ENCODE measurements around the gene RNF217.

The RNF217 gene

DNA sequence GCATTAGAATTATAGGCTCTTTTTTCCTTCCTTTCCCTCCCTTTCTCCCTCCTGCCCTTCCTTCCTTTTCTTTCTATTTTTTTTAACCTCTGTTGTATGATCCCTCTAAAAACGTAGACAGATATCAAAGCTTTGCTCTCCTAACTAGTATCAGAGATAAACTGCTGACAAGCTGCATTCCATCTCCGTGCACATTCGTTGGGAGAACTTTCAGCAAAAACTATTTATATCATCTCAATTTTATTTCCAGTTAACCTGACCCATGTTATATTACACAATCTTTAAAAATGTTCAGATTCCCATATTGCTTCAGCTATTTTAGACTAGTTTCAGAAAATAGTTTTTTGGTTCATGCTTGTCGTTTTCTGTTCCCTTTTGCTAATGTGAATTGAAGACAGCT is 47.3 kb downstream of the RNF217 start:
- CTCF ChIA-PET: interaction anchor here (0.6 to 1.6 kb wide), 3 partner anchors 104 to 154 kb away, joined by 3 to 7 read pairs (median 3); no protein-coding TSS in a partner anchor
- H3K4me3 ChIP-seq (ENCODE audit: low read depth, low read length): no peak overlapping the region
- TF ChIP-seq, protein P1, sequence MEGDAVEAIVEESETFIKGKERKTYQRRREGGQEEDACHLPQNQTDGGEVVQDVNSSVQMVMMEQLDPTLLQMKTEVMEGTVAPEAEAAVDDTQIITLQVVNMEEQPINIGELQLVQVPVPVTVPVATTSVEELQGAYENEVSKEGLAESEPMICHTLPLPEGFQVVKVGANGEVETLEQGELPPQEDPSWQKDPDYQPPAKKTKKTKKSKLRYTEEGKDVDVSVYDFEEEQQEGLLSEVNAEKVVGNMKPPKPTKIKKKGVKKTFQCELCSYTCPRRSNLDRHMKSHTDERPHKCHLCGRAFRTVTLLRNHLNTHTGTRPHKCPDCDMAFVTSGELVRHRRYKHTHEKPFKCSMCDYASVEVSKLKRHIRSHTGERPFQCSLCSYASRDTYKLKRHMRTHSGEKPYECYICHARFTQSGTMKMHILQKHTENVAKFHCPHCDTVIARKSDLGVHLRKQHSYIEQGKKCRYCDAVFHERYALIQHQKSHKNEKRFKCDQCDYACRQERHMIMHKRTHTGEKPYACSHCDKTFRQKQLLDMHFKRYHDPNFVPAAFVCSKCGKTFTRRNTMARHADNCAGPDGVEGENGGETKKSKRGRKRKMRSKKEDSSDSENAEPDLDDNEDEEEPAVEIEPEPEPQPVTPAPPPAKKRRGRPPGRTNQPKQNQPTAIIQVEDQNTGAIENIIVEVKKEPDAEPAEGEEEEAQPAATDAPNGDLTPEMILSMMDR (IDR thresholded peaks at IDR 0.05; ENCODE audit: insufficient read depth, low read length, missing control alignments): no peak
- DNase-seq (ENCODE audit: low read depth, low spot score): no peak
- POLR2A ChIA-PET: no interaction called here

- no peak overlapping the region for H3K4me3 ChIP-seq (ENCODE audit: low read depth, low read length)
- POLR2A ChIA-PET: interaction anchor here (1.0 kb wide), 1 partner anchor 90 kb away, joined by 3 read pairs; no protein-coding TSS in a partner anchor
- TF ChIP-seq, protein P1 (IDR thresholded peaks at IDR 0.05; ENCODE audit: insufficient read depth, low read length, missing control alignments): no peak
- peak; percentile 50 for DNase-seq (ENCODE audit: low read depth, low spot score)
- CTCF ChIA-PET: interaction anchor here (0.9 kb wide), 1 partner anchor 100 kb away, joined by 3 read pairs; no protein-coding TSS in a partner anchor
These were observed 51.9 kb downstream of the RNF217 start for GRCh38 chr6:125013938-125014660.

DNA sequence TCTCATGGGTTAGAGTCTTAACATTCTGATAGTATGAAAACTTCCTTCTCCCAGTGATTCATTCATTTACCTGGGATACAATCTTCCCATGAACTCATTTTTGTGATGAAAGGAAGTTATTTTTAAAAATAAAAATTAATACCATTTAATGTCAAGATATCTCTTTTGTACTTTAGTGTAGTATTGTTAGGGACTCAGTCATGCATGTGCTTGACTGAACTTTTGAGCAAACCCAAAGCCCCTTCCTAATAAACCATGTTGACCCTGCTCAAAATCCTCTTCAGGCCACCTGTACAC is 52.4 kb downstream of the RNF217 start:
- ChIA-PET POLR2A (interaction anchor here (1.0 kb wide), 1 partner anchor 90 kb away, joined by 3 read pairs; no protein-coding TSS in a partner anchor), CTCF (interaction anchor here (0.9 kb wide), 1 partner anchor 99 kb away, joined by 3 read pairs; no protein-coding TSS in a partner anchor)
- H3K4me3 ChIP-seq (ENCODE audit: low read depth, low read length): no peak overlapping the region
- no peak for DNase-seq (ENCODE audit: low read depth, low spot score)
- TF ChIP-seq, protein P1 (IDR thresholded peaks at IDR 0.05; ENCODE audit: insufficient read depth, low read length, missing control alignments): no peak

DNA sequence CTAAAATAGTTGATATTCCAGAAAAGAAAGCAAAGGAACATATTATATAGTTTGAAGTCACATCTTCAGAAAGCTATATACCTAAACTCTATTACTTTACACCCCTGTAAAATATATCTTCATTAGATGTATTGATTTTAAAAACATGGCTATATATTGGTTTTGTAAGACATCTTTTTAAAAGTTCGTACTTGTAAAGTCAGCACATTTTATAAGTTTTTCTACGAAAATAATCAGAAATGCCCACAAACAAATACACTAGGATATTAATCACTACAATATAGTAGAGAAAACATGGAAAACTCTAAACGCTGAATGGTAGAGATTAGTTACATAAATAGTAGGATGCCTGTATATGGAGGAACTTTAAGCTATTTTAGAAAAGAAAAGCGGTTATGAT is 52.9 kb downstream of the RNF217 start:
- TF ChIP-seq, protein P1 (IDR thresholded peaks at IDR 0.05; ENCODE audit: insufficient read depth, low read length, missing control alignments): no peak
- CTCF ChIA-PET: interaction anchor here (1.1 kb wide), 1 partner anchor 101 kb away, joined by 3 read pairs; no protein-coding TSS in a partner anchor
- H3K4me3 ChIP-seq (ENCODE audit: low read depth, low read length): no peak overlapping the region
- no peak for DNase-seq (ENCODE audit: low read depth, low spot score)
- POLR2A ChIA-PET: no interaction called here

GRCh38 chr6:125018136-125018535 is 55.9 kb downstream of the RNF217 start:
- no peak overlapping the region for H3K4me3 ChIP-seq (ENCODE audit: low read depth, low read length)
- no peak for DNase-seq (ENCODE audit: low read depth, low spot score)
- ChIA-PET POLR2A (no interaction called here), CTCF (interaction anchor here (1.8 kb wide), 1 partner anchor 10 kb away, joined by 6 read pairs; no protein-coding TSS in a partner anchor)
- TF ChIP-seq, protein P1 (IDR thresholded peaks at IDR 0.05; ENCODE audit: insufficient read depth, low read length, missing control alignments): no peak

- CTCF ChIA-PET: interaction anchor here (1.1 to 1.8 kb wide), 4 partner anchors 8 to 94 kb away, joined by 3 to 6 read pairs (median 4); no protein-coding TSS in a partner anchor
- POLR2A ChIA-PET: no interaction called here
- TF ChIP-seq, protein P1 (IDR thresholded peaks at IDR 0.05; ENCODE audit: insufficient read depth, low read length, missing control alignments): no peak
- no peak for DNase-seq (ENCODE audit: low read depth, low spot score)
- H3K4me3 ChIP-seq (ENCODE audit: low read depth, low read length): no peak overlapping the region
These were observed 57.0 kb downstream of the RNF217 start for GRCh38 chr6:125019281-125019680.
